Posterior vena cava (tissue), 2 donors: ENCODE results near the gene DRC3. TPM values are rescaled to one million over a fixed set of nuclear protein-coding genes. Genes with fewer than 3 reads are reported as not detected.
A peak's percentile ranks its signal among the peaks of the same experiment; 100 is the strongest.
"Not testable (repeated sequence)": the region's sequence is repeated elsewhere in the genome, so short reads cannot be mapped to it uniquely, and the experiment has no call there.

Experiments used
- DNase-seq: peaks from one replicate; pipeline ENCODE4 v3.0.0-alpha.2; 2020; ENCODE audit warnings: low spot score
- intact Hi-C, 2 donors: fragments of 100-400 bp; cut with DNase I; formaldehyde crosslinking; loops; one replicate each; pipeline versions ENCODE4 v1.14.1 to v1.14.2; 2022 to 2023
- total RNA-seq, 2 donors: library from RNA; stranded (reverse); fragmentation: NEBNext Ultra II Directional; extraction: Animal tissue kit (Norgen Biotek cat#: 25700); gene quantifications; one replicate each; pipeline ENCODE4 v1.2.1, GENCODE V29; 2021
- donor health status: DM: yes; HTN: yes; CAD: no.
- donor health status: DM: yes; HTN: yes; CAD: no.

The DRC3 gene
- total RNA-seq, 2 donors from 2014 or later = 1.1 to 2.4 TPM

DNA sequence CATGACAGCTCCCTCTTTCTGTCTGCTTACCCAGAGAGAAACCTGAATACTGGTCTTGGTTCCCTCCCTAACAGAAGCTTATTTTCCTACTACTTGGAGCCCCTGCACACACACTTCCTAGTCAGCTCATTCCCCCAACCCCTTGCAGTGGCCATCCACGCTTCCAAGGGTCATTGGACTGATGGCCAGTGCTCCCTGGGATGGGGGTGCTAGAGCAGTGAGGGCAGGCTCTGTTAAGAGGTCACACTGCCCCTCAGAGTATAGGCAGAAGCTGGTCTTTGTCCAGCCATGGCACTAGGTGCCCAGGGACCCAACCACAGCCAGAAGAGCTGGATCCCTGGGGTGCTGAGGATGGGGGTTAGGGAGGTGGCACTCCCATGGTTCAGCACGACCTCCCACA is 12.5 kb downstream of the DRC3 start:
- intact Hi-C loops = no loop called here
- DNase-seq = no peak

DNA sequence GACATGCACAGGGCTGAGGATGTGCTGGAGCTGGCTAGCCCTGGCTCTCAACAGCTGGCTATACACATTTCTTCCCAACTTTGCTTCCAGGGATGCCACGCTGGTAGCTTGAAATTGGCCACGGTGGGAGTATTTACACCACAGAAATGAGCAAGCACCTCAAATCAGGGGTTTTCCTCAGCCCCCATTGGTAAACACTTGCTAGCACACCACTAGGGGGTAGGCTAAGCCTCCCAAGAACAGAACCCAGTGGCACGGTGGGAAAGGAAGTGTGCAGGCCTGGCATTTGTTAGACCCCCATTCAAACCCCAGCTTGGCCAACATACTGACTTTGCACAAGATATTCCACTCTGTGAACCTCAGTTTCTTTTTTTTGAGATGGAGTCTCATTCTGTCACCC is 12.9 kb downstream of the DRC3 start:
- intact Hi-C loops = no loop called here
- DNase-seq = no peak

DNA sequence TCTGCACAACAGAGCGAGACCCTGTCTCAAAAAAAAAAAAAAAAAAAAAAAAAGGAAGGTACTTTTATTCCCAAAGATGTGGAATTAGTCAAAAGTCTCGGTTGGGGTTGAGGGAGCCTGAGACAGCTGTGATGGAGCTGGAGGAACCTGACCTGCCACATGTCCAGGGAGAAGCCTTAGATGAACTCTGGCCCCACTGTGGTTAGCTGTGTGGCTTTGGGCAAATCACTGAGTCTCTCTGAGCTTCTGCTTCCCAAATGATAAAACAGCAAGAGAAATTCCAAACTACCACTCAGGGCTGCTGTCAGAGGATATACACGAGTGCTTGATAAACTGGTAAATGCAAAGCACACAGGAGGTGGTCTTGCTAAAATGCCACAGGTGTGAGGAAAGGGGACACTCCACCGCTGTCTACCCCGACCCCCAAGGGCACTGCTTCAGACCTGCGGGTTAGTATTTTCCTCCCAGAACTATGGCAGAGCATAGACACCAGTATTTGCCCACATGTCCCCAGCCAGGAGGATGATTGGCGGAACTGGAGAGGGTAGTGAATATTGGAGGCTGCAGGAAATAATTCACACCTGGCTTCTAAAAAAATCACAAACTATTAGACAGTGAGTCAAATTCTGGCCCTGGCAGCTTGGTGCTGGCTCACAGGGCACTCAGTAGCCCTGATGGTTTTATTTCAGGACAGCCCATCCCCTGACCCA is 14.7 kb downstream of the DRC3 start:
- no peak for DNase-seq
- intact Hi-C loops = no loop called here

DNA sequence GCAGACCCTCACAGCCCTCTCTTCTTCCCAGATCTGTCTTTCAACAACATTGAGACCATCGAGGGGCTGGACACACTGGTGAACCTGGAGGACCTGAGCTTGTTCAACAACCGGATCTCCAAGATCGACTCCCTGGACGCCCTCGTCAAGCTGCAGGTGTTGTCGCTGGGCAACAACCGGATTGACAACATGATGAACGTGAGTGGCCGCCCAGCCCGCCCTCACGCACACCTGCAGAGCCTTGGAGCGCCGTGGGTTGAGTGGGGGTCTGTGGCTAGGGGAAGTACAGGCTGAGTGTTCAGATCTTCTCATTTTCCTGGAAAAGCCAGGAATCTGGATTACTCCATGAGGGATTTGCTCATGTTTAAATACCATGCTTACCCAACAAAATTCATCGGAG is 15.2 kb downstream of the DRC3 start:
- intact Hi-C loops = no loop called here

DNA sequence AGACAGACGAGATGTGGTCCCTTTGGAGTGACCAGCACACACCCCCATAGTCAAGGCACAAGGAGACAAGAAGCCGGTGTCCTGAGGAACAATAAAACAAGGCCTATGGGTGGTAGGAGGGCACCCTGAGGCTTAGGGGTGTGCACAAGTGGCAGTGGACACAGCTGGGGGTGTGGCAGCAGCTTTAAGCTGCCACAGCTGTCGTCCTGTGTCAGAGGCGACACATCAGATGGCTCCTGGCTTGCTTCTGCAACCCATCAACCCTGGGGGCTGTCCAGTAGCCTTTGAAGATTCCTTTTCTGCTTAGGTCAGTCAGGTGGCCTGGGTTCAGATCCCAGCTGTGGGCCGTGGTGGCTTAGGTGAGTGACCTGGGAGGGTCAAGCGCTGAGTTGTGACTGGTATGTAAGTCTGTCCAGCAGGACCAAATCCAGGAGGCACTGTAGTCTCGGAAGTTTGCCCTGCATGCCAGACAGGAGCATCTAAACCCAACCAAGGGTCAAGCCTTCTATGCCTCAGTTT is 15.8 kb downstream of the DRC3 start:
- DNase-seq = peak; percentile 30

More for the DNA sequence above, 15.2 kb downstream of the DRC3 start:
- no peak for DNase-seq

DNA sequence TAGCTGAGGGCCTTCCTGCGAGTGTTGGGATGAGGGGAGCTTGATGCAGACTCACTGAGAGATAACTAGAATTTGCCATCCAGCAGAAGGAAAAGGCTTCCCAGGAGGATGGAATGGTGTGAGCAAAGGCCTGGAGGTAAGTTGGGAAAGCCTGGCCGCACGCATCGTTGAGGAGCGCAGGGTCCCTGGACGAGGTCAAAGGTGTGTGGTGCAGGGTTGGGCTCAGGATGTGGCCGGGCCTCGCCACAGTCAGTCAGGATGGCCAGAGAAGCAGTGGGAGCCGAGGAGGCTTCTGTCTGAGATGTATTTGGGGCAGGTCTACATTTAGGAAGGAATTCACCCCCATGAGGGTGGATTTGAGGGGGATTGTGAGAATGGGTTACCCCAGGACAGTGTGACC is 16.4 kb downstream of the DRC3 start:
- peak; percentile 68 for DNase-seq
- intact Hi-C loops = no loop called here

More for the DNA sequence above, 15.8 kb downstream of the DRC3 start:
- intact Hi-C loops = no loop called here

DNA sequence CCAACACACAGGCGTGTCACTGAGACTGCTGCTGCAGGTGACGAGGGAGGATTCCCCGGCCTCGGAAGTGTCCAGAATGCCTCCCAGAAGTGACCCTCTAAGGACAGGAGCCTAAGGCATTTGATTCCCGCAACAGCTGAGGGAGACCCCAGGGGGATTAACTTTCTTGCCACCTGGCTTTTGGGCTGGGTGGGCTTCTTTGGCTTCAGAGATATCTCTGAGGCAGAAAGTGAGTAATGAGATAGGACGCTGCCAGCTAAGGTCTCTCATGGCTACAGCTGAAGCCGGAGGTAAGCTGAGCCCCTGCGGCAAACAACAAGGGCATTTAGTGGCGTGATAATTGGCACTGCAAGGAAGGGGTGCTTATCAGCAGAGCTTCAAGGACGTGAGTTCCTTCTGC is 17.0 kb downstream of the DRC3 start:
- intact Hi-C loops = no loop called here
- DNase-seq = peak; percentile 45

DNA sequence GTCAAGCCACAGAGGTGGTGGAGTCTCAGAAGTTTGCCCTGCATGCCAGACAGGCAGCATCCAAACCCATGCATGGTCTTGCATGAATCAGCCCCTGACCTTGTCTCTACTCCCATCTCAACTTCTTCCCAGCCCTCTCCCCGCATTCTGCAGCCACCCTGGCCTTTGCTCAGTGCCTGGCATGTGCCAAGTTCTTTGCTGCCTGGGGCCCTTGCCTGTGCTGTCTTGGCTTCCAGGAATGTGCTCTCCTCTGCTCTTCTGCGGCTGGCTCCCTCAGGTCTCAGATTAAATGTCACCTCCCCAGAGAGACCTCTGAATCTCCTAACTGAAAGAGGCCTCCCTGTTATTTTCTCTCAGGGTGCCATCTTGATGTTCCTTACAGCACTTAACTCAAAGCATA is 17.6 kb downstream of the DRC3 start:
- no peak for DNase-seq
- intact Hi-C loops = no loop called here

DNA sequence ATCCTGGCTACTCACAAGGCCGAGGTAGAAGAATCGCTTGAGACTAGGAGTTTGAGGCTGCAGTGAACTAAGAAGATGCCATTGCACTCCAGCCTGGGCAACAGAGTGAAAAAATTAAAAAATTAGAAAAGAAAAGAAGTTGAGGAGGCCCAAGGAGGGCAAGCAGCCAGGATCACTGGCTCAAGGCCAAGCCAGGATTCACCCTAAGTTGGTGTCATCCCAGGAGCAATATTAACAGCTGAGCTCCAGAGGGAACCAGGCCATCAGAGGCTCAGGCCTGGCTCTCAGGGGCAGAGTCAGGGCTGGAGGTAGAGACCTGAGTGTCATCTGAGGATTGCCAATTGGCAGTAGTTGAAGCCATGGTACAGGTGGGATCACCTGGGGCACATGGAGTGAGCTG is 20.7 kb downstream of the DRC3 start:
- DNase-seq = peak; percentile 29
- intact Hi-C loops = no loop called here

DNA sequence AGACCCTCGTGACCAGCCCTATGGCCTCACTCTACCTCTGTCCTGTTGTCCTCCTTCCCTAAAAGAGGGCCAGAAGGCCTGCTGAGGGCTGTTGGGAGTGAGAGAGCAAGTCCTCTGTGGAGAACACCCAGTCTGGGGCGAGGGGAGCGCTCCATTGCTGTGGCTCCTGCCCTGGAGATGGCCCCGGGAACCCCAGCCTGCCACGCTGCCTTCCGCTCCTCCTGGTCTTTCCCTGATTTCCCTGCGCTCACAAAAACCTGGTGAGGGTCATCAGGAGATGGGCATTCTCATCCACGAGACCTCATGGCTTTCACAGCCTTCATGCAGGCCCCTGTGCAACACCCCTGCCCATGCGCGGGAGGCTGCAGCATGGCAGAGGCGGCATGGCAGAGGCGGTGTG is 21.2 kb downstream of the DRC3 start:
- DNase-seq = no peak
- intact Hi-C loops = no loop called here

DNA sequence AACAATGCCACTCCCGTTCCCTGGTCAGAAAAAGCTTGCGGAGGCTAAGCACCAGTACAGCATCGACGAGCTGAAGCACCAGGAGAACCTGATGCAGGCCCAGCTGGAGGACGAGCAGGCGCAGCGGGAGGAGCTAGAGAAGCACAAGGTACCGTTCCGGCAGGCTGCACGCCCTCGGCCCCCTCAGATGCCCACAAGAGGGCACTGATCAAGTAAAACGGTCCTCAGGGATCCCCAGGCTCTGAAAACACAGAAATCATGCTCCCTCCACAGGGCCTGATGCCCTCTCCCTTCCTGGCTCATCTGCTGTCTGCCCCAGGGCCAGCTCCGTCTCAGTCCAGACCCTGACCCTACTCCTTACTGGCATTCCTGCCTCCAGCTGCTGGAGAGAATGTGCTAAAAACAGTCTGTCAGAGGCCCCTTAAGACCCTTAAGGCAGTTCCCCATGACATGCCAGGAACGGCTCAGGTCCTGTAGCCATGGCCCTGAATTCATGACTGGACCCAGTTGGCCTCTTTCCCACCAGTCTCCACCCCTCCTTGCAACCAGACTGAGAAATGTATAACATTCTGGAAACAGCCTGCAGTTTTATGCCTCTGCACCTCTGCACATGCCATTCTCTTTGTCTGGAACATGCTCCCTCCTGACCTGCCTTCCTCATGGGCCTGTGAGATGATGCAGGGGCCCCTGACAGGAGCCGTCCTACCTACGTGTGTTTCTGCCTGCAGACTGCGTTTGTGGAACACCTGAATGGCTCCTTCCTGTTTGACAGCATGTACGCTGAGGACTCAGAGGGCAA is 21.8 kb downstream of the DRC3 start:
- peak; percentile 69 for DNase-seq
- intact Hi-C loops = no loop called here

DNA sequence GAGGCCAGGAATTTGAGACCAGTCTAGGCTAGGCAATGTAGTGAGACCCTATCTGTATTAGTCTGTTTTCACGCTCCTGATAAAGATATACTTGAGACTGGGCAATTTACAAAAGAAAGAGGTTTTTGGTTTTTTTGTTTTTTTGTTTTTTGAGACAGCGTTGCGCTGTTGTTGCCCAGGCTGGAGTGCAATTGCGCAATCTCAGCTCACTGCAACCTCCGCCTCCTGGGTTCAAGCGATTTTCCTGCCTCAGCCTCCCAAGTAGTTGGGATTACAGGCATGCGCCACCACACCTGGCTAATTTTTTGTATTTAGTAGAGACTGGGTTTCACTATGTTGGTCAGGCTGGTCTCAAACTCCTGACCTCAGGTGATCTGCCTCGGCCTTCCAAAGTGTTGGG is 23.2 kb downstream of the DRC3 start:
- DNase-seq, intact Hi-C loops: not testable (repeated sequence)

DNA sequence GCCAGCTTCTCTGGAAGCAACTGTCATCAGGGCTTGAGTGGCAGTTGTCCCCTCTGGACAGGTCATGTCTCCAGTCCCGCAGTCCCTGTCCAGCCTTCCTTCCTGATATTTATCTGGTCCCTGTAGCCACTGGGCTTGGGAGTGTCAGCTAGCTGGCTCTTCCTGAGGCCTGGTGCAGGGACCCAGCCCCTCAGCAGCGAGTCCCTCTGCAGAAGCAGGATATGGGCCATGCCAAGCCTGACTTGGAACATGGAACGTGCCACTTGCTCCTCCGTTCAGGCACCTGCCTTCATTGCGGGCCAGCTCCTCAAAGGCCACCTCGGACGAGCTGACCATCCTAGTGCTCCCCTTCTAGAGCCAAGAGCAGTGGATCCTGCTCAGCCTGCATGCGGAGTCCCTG is 26.3 kb downstream of the DRC3 start:
- no peak for DNase-seq
- intact Hi-C loops = no loop called here

DNA sequence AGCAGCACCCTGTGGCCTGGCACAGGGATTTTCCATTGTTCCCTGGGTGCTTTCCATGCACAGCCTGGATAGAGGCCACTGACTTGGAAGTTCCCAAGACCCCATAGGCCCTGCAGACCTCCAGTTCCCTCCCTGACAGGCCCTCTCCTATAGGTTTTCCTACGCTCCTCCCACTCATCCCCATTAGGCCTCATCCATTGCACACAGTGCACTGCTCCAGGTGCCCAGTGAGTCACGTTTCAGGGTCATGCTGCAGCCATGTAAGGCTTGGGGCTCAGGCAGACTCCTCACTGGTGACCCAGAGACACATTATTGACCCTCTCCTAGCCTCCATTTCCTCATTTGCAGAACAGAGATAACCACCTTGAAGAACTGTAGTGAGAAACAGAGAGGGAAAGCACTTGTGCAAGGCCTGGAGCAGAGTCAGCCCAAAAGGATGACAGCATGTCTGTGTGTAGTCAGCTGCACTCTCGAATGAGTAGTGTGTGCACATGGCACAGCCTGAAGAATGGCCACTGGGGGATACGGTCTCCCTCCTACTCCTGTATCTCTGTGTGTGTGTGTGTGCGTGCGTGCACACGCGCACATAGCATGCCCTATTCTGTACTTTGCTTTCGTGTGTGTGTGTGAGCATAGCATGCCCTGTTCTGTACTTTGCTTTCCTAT is 26.8 kb downstream of the DRC3 start:
- DNase-seq = no peak
- intact Hi-C loops = no loop called here

DNA sequence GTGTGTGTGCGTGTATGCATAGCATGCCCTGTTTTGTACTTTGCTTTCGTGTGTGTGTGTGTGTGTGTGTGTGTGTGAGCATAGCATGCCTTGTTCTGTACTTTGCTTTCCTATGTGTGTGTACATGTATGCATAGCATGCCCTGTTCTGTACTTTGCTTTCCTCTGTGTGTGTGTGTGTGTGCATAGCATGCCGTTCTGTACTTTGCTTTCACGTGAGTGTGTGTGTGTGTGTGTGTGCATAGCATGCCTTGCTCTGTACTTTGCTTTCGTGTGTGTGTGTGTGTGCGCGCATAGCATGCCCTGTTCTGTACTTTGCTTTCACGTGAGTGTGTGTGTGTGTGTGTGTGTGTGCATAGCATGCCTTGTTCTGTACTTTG is 27.4 kb downstream of the DRC3 start:
- no peak for DNase-seq
- intact Hi-C loops = no loop called here

DNA sequence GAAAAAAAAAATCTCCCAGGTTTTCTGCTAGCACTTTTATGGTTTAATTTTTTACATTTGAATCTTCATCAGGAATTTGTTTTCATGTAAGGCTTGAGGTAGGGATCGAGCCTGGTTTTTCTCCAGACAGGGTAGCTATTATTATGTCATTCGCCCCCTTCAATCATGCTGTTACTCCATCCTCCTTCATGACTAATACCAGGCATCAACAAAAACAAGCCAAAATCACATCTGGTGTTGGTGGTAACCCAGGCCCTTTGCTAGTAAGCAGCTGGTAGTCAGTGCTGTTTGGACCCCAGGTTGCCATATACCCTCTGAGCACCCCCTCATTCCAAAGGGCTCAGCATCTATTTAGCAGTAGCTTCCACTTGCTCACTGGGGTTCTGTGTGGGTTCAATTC is 29.5 kb downstream of the DRC3 start:
- no peak for DNase-seq
- intact Hi-C loops = no loop called here

DNA sequence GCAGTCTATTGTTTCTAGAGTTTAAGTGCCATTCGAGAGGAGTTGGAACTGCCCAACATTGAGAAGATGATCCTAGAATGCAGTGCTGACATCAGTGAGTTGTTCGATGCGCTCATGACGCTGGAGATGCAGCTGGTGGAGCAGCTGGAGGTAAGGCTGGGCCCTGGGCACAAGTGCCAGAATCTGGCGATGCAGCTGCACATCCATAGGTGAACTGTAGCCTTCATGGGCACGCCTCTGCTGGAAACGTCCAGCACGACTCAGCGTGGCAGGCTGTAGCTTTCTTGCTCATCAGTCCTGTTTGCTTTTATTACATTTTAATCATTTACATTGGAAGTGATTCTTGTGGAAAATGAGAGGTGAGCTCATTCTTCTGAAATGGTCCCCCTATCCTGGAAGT is 31.7 kb downstream of the DRC3 start:
- intact Hi-C loops = no loop called here
- no peak for DNase-seq

DNA sequence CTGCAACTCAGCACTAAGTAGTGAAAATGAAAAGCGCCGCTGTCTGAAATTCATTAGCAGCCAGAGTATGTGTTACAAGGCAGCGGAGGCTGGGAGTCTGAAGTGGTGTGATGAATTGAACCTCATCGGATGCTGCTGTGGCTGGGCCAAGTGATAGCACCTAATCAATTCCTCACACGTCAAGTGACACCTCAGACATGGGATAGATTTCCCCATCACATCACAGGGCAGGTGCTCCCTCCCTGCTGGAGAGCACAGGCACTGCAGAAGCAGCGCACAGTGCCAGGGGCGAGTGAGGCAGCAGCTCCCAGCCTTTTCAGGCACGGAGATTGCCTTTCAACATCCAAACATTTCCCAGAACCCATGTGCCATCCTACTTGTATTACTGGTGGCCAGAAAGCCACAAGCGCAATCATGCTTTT is 32.2 kb downstream of the DRC3 start:
- no peak for DNase-seq
- intact Hi-C loops = no loop called here

DNA sequence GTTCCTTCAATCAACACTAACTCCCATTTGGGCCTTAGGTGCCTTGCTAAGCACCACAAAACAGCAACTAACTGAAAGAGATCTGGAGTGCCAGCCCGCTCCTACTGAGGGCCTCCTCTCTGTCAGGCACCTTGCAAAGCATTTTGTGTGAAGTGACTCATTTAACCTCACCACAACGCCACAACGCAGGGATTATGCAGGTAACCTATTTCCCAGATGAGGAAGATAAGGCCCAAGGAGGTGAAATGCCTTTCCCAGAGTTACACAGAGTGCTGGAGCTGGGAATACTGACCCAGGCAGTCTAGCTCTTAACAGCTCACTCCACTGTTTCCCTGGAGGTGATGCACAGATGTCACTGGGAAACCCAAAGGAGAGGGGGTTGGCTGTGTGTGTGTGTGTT is 32.8 kb downstream of the DRC3 start:
- no peak for DNase-seq
- intact Hi-C loops = no loop called here

DNA sequence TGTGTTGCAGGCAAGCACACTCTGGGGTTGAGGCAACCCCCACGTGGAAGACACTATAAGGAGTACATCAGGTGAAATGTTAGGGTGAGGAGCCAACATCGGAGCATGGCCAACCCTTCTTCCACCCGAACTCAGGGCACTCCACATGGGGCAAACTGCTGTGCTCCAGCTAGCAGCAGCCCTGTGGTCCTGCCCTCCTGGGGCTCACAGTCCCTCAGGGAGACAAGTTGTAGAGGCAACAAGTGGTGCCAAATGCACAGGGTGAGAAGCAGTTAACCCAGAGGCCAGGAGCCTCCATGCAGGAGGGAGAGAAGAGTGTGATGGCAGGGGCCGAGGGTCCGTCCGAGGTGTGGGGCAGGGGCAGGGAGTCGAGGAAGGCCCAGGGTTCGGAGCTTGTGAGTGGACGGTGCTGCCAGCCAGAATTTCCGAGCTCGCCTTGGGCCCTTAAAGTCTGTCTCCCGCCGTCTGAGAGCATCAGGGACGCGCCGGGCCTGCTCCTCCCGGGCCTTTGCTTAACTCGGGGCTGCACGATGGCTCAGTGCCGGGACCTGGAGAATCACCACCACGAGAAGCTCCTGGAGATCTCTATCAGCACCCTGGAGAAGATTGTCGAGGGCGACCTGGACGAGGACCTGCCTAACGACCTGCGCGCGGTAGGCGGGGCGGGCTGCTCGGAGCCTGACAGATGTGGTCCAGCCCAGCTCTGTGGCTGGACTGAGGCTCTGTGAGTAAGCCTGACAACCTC is 34.0 kb downstream of the DRC3 start:
- no peak for DNase-seq
- intact Hi-C loops = no loop called here
